ENCODE data around the gene EGLN1.
"Not testable (repeated sequence)": the region's sequence is repeated elsewhere in the genome, so short reads cannot be mapped to it uniquely, and the experiment has no call there.

Gene EGLN1

GRCh38 chr1:231446138-231446537, 24.1 kb upstream of the EGLN1 start:
- no peak for DNase-seq (ENCODE audit: low read depth, low spot score)
- TF ChIP-seq CTCF (IDR thresholded peaks at IDR 0.05; ENCODE audit: low read depth, low read length), result no peak
- no peak overlapping the region for H3K4me3 ChIP-seq (ENCODE audit: low read depth, low read length)
- in situ Hi-C loops (cut with HindIII; ENCODE audit: low sequenced_read_pairs), result no loop called here

GRCh38 chr1:231444059-231444458, 22.0 kb upstream of the EGLN1 start:
- TF ChIP-seq CTCF (IDR thresholded peaks at IDR 0.05; ENCODE audit: low read depth, low read length), result no peak
- no peak overlapping the region for H3K4me3 ChIP-seq (ENCODE audit: low read depth, low read length)
- no peak for DNase-seq (ENCODE audit: low read depth, low spot score)
- in situ Hi-C loops (cut with HindIII; ENCODE audit: low sequenced_read_pairs), result no loop called here

GRCh38 chr1:231443363-231443762, 21.3 kb upstream of the EGLN1 start:
- no peak for DNase-seq (ENCODE audit: low read depth, low spot score)
- no peak for TF ChIP-seq CTCF (IDR thresholded peaks at IDR 0.05; ENCODE audit: low read depth, low read length)
- in situ Hi-C loops (cut with HindIII; ENCODE audit: low sequenced_read_pairs), result no loop called here
- no peak overlapping the region for H3K4me3 ChIP-seq (ENCODE audit: low read depth, low read length)

- no peak for DNase-seq (ENCODE audit: low read depth, low spot score)
- no peak overlapping the region for H3K4me3 ChIP-seq (ENCODE audit: low read depth, low read length)
- in situ Hi-C loops (cut with HindIII; ENCODE audit: low sequenced_read_pairs), result no loop called here
- TF ChIP-seq CTCF (IDR thresholded peaks at IDR 0.05; ENCODE audit: low read depth, low read length), result no peak
Measured at GRCh38 chr1:231442735-231443134, 20.6 kb upstream of the EGLN1 start.

GRCh38 chr1:231432996-231433395, 10.9 kb upstream of the EGLN1 start:
- no peak overlapping the region for H3K4me3 ChIP-seq (ENCODE audit: low read depth, low read length)
- no peak for TF ChIP-seq CTCF (IDR thresholded peaks at IDR 0.05; ENCODE audit: low read depth, low read length)
- no peak for DNase-seq (ENCODE audit: low read depth, low spot score)
- in situ Hi-C loops (cut with HindIII; ENCODE audit: low sequenced_read_pairs), result no loop called here

GRCh38 chr1:231431665-231432415, 9.8 kb upstream of the EGLN1 start:
- DNase-seq (ENCODE audit: low read depth, low spot score), result no peak
- H3K4me3 ChIP-seq (ENCODE audit: low read depth, low read length), result no peak overlapping the region
- in situ Hi-C loops (cut with HindIII; ENCODE audit: low sequenced_read_pairs), result no loop called here
- TF ChIP-seq CTCF (IDR thresholded peaks at IDR 0.05; ENCODE audit: low read depth, low read length), result no peak

GRCh38 chr1:231430678-231431352, 8.7 kb upstream of the EGLN1 start:
- in situ Hi-C loops (cut with HindIII; ENCODE audit: low sequenced_read_pairs); H3K4me3 ChIP-seq (ENCODE audit: low read depth, low read length); DNase-seq (ENCODE audit: low read depth, low spot score): not testable (repeated sequence)
